ENCODE measurements around the gene SERTAD4.

DNA sequence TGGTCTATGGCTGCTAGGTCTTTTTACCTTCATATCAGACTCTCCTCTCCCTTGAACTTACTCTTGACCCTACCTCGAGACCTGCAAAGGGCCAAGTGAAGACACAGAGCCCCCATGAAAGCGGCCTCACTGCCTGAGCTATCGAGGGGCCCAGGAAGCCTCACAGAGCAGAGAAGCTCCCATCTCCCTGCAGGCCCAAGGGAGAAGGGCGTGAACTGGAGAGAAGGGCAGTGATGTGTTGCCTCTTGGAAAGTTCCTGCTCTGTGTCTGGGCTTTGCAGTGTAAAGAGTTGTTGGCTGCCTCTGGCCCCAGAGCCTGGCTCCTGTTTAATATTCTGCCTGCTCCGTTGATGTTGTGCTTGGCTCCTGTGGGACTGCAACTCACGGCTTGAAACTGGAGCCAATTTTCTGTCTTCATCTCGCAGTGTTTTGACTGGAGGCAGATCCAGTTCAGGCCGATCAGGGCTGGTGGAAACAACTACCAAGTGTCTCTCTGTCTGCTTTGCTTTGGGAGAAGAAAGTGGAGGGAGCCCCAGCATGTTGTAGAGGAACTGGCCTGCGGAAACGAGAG is 4.3 kb downstream of the SERTAD4 start:
- TF ChIP-seq, protein P1, sequence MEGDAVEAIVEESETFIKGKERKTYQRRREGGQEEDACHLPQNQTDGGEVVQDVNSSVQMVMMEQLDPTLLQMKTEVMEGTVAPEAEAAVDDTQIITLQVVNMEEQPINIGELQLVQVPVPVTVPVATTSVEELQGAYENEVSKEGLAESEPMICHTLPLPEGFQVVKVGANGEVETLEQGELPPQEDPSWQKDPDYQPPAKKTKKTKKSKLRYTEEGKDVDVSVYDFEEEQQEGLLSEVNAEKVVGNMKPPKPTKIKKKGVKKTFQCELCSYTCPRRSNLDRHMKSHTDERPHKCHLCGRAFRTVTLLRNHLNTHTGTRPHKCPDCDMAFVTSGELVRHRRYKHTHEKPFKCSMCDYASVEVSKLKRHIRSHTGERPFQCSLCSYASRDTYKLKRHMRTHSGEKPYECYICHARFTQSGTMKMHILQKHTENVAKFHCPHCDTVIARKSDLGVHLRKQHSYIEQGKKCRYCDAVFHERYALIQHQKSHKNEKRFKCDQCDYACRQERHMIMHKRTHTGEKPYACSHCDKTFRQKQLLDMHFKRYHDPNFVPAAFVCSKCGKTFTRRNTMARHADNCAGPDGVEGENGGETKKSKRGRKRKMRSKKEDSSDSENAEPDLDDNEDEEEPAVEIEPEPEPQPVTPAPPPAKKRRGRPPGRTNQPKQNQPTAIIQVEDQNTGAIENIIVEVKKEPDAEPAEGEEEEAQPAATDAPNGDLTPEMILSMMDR (conservative IDR thresholded peaks at IDR 0.05; ENCODE audit: low read depth, low read length): no peak
- no peak for TF ChIP-seq EZH2 (IDR thresholded peaks at IDR 0.05; ENCODE audit: low read length, unreplicated experiment)
